Medulla oblongata (tissue), 1 donor: ENCODE results near the gene GRB10.
A peak's percentile ranks its signal among the peaks of the same experiment; 100 is the strongest.

Experiments
- DNase-seq: peaks from one replicate; pipeline ENCODE4 v3.0.0-alpha.2; 2015; ENCODE audit errors: extremely low spot score

GRB10 gene

DNA sequence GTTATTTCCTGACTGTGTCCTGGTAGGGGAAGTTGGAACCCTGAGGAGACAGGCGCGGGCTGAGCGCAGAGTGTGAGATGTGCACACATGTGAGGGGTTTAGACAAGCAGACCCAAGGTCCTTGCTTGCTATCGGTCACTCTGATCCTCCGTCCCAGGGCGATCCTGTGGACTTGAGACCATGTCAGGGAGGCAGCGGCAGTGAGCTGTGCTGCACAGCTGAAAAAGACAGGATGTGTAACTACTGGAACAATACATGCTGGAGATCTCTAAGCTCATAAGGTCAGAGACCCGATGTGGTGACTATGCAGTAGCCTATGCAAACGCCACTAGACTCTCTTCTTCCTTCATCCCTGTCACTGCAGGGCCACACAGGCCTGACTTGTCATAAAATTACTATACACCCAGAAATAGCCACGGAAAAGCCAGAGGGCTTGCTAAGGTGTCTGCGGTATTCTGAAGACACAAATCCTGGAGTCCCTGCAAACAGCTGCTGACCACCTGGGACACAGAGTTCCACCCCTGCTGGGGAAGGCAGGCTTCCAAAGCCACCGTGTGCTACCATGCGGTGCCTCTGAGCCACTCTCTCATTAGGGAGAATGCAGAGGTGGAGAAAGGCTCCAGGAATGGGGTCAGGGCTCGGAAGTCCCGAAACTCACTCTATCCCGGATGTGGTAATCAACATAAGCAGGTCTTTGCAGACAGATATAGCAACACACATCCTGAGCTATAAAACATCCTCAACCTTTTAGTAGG is 126.4 kb downstream of the GRB10 start:
- DNase-seq: no peak

DNA sequence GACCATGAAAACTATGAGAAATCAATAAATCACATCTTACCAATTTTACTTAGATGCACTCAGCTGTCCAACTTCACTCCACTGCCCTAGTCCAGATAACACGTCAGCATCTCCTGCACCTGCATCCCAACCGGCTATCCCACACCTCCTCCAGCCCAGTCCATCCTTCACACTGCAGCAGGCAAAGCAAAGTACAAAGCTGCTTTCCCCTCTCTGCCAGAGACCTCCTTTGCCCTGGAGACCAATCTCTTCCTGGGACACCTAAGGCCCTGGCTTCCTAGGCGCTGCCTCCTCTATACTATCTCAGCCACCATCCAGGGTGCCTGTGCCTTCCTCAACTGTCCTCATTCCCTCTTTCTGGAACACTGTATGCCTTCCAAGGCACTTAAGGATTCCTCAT is 127.2 kb downstream of the GRB10 start:
- no peak for DNase-seq

DNA sequence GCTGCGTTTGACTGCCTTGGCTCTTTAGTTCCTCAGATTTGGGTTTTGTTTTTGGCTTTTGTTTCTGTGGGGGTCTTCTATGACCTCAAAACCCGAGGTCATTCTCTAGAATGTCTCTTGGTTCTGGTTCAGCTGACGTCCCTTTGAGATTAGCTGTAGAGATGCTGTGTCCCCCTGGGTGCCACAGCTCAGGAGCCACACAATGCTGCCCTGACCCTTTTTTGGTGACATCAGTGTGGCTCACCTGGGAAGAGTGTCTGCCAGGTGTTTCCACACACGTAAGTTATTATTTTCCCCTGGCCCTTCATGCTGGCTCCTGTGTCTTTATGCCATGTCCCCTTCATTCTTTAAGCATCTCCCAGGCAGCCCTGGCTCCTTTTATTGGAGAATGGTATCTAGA is 127.7 kb downstream of the GRB10 start:
- DNase-seq: no peak

DNA sequence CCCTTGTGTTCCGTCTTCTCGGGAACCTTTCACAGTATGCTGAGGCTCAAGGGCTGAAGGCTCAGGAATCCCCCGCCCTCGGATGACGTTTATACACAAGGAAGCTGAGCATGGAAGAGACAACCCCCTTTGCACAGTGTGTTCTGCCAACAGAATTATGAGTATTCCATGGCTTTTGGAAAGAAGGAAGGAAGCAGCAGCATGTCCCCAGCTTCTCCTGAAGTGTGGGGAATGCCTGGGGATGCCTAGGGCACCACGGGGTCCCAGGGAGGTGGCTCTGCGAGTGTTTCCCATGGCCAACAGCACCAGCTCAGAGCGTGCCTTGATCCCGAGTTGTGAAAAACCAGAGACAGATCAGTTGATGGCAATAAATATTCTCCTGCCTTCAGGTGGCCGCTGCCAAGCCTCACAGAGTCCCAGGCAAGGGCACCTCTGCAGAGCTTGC is 128.7 kb downstream of the GRB10 start:
- no peak for DNase-seq

DNA sequence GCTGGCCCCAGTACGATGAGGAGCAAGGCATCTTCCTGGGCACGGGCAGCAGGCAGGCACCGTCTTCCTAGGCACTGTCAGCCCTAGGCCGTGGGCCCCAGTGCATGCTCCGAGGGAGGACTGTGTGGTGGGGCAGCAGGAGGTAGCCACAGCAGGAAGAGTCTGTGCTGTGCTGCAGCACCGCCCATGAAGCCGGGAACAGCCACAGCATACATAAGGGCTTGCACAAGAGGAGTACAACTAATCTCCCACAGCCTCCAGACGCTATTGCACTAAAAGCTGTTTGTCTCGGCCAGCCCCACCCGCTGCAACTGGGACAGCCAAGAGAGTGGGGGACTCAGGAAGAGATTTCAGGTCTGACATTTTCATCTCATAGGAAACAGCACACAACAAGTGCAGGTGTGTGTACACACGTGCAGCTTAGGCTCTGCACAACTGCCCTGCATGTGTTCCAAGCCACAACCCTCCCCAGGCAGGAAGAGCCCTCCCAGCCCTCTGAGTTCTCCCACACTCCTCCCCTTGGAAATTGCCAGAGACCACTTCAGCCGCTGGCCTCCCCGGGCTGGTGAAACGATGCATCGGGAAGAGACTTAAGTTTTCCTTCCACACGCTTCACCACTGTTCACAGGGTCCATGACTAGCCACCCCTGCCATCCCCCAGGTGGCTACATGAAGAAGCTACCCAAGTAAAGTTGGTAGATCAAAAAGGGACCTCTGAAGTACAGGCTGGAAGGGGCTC is 129.4 kb downstream of the GRB10 start:
- no peak for DNase-seq

DNA sequence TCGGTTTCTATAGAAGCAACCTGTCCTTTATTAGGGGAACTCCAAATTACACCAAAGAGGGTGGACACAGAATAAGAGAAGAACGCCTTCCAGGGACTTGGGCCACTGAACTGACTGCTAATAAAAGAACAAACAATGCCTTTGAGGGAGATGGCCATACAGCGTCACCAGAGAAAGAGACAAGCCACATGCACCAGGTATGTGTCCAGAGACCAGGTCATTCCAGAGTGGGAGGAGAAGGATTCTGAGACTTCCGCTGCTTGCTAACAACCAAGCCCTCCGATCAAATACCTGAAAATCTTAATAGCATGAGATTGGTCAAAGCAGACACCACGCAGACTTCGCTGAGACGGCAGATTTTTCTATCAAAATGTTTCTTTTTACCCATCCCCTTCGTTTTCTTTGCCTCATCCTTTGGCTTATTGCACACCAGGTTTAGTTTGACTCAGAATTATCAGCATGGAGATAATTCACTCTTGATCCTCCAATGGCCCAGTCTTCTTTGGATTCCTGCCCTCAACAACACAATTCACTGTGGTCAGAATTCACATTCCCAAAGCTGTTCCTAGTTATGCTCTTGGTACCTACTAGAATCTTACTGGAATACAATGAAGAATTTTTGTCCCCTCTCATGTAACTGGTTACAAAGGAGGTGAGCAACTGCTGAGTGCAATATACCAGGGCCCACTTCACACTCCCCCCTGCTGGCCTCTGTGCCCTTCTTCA is 130.1 kb downstream of the GRB10 start:
- DNase-seq: no peak

DNA sequence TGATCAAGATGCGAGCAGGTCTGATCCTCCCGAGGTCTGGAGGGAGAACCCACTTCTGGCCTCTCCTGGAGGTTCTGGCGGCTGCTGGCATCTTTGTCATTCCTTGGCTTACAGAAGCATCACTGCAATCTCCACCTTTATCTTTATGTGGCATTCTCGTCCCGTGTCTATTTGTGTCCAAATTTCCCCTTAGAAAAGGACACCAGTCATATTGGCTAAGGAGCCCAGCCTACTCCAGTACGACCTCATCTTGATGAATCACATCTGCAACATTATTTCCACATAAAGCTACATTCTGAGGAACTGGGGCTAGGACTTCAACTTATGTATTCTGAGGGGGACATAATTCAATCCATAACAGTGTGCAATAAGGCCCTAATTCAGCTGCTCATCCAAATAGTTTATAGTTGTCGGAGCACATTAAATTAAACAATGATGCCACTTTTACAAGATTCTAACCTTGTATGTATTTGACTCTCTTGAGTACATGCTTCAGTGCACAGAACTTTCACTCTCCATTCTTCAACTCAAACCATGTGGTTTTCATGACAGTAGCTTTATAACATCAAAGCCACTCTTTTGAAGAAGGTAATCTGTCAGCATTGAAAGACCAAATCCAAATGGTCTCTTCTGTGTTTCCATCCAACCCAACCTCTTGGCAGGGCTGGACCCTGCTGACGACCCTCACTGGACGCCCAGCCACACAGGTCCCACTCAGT is 131.3 kb downstream of the GRB10 start:
- no peak for DNase-seq

DNA sequence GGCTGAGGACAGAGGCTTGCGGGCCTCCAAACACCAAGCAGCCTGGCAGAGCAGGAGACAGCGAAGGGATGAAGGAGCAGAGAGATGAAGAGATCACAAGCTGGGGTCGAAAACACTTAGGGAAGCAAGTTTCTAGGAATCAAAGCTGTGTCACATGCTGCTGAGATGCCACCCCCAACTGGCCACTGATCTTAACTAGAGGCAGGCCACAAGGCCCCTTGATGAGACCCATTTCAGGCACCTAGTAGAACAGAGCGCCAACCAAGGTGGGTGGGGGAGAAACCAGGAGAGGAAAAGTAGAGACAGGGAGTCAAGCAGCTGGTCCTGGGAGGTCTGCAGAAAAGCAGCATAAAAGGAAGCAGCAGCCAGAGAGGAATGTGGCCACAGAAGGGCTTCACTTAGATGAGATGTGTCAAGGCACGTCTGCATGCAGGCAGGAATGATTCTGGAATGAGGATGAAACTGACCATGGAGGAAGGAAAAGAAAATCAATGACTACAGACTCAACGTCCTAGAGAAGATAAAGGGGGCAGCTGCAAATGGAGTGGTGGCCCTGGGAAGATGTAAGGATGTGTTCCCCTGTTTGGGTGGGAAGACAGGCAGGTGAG is 132.5 kb downstream of the GRB10 start:
- no peak for DNase-seq

DNA sequence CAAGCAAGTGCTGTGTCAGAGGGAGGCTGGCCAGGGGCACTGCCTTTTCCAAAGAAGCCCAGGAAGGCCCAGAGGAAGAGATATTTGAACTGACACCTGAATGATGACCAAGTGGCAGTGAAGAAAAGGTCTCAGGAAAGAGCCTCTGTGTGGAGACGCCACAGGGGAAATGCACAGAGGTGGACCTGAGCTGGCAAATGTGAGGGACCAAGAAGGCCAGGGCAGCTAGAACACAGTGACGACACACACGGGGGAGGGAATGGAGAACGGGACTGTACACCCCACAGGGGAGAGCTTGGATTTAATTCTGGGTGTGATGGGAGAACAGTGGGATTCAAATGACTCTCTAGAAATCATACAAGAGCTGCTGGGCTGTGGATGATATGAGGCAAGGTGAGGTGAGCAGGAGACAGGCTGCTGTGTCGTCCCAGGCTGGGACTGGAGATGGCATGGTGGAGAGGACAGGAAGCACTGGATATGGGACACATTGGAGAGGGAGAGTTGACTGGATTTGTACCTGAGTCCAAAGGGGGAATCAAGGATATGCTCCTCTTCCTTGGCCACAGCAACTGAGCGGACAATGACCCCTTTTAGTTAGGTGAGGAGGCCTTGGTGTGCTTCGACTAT is 133.3 kb downstream of the GRB10 start:
- DNase-seq: no peak

DNA sequence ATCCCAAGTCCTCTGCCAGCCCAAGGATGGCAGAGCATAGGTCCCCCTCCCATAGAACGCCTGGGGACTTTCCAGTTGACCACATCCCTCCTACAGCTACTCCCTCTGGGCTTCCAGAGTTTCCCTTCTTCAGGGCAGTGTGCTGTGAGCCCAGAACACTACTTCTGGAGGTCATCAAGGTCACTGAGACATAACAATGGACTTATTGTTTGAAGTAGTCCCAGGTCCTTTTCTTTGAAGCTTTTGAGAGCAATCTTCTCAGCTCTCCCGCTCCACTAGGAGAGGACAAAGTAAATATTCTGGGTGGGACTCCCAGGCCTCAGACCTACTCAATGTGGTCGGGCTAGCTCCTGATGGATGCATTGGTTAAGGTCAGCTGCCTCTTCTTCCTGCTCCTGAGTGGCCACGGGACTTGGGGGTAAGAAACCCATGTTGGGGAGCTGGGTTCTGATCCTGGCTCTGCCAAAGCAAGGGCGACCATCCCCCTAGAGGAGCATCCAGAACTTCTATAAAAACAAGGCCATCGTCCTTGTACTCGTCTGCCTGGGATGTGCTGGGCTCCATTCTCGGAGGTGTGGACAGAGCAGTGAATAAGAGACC is 134.0 kb downstream of the GRB10 start:
- no peak for DNase-seq

DNA sequence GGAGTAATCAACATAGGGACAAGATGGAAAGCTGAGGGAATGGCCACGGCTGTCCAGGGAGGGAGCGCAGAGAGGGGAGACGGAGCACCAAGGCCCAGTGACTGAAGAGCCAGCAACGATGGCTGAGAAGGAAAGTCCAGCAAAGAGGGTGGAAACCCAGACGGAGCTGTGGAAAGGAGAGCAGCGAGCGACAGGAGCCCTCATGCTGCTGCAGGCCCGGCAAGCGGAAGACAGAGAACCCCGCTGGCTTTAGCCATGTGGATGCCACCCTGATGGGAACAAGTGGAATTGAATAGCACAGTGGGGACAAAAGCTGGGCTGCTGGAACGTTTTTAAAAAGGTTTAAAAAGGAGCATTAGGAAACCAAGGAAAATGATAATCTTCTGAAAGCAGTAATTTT is 134.6 kb downstream of the GRB10 start:
- no peak for DNase-seq

DNA sequence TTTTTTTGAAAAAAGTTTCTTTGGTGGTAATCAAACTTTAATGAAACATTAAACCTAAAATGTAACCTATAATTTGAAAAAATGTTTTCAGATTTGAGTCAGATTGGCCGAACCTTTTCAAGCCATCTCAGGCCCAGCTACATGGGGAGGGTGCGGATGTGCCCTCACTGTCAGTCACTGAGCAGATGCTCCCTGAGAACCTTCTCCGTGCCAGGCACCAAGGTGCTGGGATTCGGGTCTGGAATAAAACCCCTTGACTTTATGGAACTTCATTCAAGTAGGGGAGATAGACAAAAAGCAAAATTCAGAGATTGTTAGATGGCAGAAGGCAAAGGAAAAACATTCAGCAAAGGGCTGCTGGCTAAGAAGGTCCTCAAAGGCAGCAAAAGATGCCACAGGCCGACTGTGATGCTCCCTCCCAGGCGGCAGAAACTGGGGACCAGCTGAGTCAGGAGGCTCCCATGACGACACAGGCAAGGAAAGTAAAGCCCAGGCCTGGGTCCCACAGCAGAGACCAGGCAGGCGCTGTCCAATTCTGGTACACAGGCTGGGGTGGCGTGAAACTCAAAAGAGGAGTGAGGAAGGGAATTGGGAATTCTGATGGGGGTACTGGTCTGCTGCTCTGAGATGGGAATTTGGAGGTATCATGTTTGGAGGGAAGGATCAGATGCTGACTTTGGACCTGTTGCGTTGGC is 135.3 kb downstream of the GRB10 start:
- DNase-seq: no peak

DNA sequence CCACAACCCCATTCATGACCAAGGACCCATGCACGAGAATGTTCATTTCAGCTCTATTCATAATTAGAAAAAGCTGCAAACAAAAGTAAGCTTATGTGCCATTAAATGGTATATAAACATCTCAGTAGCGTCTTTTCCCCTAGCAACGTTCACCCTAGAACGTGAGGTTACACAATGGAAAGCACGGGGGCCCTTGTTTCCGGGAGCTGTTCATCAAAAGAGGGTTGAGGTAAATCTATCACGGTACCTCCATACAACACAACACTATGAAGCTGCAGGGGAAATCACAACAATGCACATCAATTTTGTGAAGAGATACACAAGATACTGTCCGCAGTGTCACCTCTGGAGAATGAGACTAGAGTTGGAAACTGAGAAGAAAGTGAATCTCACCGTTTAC is 136.6 kb downstream of the GRB10 start:
- DNase-seq: no peak

DNA sequence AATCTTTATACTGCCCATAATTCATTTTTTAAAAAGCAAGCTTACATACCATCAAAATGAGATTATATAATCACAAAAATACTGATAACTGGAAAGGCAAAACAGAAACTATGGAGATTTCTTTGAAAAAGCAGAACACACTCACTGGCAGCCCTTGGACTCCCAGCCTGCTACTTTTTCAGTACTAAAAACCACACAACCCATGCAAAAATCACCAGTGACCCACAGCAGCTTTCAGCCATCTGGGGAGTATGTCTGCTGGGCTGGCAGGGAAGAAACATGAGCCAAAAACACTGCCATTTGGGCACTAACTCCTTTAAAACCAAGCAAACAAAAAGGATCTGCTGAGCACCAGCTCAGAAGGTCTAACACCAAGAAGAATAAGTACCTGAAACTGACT is 137.5 kb downstream of the GRB10 start:
- DNase-seq: no peak

DNA sequence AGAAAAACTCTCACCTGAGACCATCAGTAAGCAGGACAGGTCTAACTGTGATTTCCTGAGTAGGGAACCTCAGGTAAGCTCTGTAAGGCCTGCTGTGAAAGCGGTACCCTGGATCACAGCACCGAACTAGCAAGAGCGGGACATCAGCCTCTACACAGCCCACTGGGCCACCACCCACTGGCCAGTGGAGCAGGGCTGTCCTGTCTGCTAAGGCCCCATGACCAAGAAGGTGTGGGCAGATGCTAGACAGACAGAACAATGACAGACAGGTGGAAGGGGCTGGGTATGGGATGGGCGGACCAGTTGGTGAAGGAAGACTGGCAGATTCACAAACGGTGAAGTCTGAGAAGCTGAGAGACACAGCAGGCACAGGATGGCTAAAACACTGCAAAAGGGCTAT is 138.1 kb downstream of the GRB10 start:
- no peak for DNase-seq

DNA sequence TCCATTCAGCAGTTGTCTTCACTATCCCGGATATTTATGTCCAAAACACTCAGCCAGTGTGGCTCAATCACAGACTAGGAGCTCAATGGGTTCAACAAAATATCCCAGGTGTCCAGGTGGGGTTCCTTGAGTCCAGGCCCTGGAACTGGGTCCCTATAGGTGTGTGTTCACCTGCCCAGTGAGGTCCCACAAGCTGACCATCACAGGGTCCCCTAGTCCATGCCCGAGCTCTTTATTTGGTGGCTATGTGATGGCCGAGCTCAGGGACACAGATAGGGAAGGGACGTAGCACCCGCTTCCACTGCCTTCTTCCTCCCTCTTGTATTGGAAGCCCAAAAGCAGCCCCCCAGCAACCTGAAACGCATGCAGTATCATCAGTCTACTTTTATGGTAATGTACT is 138.6 kb downstream of the GRB10 start:
- DNase-seq: no peak

DNA sequence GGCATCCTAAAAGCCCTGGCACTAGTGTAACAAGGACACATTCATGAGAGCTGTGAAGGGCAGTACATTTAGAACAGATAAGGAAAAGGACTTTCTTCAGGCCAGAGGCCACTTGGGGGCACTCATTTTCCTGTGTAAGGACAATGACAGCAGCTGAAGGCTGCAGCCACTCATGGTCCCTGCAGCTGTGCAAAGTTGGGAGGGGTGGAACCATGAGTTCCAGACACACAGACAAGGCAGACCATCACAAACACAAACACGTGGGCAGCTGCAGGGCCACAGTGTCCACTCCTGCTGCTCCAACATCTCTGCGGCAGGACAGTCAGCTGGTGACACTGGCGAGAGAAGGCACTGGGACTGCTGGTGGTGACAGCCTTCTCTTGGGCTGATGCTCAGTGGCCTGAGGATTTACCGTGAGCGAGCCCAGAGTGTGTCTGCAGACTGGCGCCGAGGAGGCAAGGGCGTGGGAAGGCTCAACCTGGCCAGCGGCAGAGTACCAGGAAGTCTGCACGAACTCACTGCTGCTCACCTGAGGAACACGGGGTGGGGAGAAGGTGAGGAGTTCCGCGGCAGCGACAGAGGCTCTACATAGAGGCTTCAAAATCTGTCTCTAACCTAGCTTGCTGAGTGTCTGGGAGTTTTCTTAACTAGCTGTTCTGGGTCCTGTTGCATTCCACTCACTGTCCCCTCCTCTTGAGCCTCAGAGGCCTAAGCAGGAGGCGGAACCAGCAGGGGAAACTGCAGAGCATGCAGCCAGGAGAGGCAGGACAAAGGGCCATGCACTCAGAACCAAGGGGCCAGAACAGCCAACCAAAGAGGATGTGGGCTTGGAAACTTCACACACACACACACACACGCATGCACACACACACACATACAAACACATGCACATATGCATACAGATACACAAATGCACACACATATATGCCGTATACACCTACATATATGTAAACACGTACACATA is 141.0 kb downstream of the GRB10 start:
- peak; percentile 95 for DNase-seq

DNA sequence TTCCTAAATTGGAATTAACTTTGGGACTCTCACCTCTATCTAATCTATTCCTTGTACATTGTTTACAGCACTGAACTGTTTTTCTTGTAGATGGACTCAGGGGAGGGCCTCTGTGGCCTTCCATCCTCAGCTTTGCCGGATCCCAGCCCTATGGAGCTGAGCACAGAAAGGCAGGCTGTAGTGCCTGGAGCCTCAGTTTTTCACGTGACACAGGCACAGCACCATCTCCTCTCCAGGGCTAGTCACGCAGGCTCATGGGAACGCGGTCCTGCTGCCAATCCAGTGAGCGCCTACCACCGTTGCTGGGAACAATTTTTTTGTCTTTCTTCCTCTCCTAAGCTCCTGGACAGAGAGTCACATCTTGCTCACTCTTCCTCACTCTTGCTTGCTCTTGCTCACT is 141.9 kb downstream of the GRB10 start:
- DNase-seq: peak; percentile 42

DNA sequence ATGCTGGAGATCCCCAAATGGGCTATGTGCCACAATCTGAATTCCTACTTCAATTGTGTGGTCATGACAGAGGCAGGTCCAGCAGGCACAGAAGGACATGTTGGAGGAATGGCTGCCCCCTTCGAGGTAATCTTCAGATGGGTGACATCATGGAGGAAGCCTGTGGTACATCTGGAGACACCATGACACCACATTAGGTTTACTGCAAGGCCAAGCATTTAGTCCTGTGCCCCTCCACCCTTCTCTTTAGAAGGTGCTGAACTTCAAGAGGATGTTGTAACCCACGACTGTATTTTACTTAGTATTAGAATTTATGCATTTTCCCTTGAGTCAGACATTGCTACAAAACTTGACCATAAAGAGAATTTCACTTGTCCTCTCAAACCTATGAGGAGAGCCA is 142.4 kb downstream of the GRB10 start:
- DNase-seq: no peak
